Glutamatergic neuron (in vitro differentiated cells): ENCODE measurements around the gene PRSS27. TPM values are rescaled to one million over a fixed set of nuclear protein-coding genes. Genes with fewer than 3 reads are reported as not detected.

Experiments
- DNase-seq: peaks from one replicate; pipeline ENCODE4 v3.0.0; 2022
- H3K27ac Mint-ChIP-seq: one replicate; pipeline ENCODE4 v1.8.0; 2020; ENCODE audit warnings: mild to moderate bottlenecking, mixed read lengths, inconsistent platforms; ENCODE audit not compliant: unreplicated experiment
- H3K27me3 Mint-ChIP-seq: one replicate; pipeline ENCODE4 v1.8.0; 2020; ENCODE audit warnings: mild to moderate bottlenecking, moderate library complexity, mixed read lengths, inconsistent platforms; ENCODE audit not compliant: unreplicated experiment
- H3K36me3 Mint-ChIP-seq: one replicate; pipeline ENCODE4 v1.8.0; 2020; ENCODE audit warnings: mild to moderate bottlenecking, mixed read lengths, inconsistent platforms; ENCODE audit not compliant: unreplicated experiment
- H3K4me1 Mint-ChIP-seq: one replicate; pipeline ENCODE4 v1.8.0; 2020; ENCODE audit warnings: mild to moderate bottlenecking, low read depth, mixed read lengths, inconsistent platforms; ENCODE audit not compliant: unreplicated experiment
- H3K4me3 Mint-ChIP-seq: one replicate; pipeline ENCODE4 v1.8.0; 2020; ENCODE audit warnings: mild to moderate bottlenecking, mixed read lengths, inconsistent platforms; ENCODE audit not compliant: unreplicated experiment
- H3K9me3 Mint-ChIP-seq: one replicate; pipeline ENCODE4 v1.8.0; 2020; ENCODE audit warnings: mild to moderate bottlenecking, moderate library complexity, mixed read lengths, inconsistent platforms; ENCODE audit not compliant: unreplicated experiment
- total RNA-seq: library from RNA; stranded (reverse); fragmentation: NEBNext Ultra II Directional; extraction: Animal tissue kit (Norgen Biotek cat#: 25700); gene quantifications from one replicate; pipeline ENCODE4 v1.2.1, GENCODE V29; 2021; ENCODE audit not compliant: unreplicated experiment
- TF ChIP-seq, protein P1 (sequence below): fragments of 200-600 bp; sonication (generic); IDR thresholded peaks from one replicate; pipeline ENCODE4 v1.5.0; 2021; ENCODE audit not compliant: partially characterized antibody, unreplicated experiment

PRSS27 gene
- total RNA-seq, 1 donor from 2014 or later, result 10.8 TPM

DNA sequence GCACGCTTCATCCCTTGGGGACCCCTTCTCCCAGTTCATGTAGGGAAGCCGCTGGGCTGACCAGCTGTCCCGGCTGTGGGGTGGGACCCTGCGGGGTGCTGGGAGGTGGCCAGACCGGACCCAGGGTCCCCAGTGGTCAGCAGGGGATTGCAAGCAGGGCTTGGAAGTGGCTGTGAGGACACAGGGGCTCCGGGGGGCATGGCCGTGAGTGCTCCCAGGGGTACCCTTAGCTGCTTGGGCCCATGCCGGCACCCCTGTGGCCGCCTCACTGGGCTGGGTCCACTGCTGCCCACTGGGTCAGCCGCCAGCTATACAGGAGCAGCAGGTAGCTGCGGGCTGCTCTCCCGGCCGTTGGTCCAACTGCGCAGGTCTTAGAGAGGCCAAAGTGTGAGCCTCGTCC, 18.8 kb downstream of the PRSS27 start:
- DNase-seq, result no peak
- Mint-ChIP-seq H3K27ac (no peak overlapping the region), H3K4me1 (no peaks in the 10 kb centered on the region)

DNA sequence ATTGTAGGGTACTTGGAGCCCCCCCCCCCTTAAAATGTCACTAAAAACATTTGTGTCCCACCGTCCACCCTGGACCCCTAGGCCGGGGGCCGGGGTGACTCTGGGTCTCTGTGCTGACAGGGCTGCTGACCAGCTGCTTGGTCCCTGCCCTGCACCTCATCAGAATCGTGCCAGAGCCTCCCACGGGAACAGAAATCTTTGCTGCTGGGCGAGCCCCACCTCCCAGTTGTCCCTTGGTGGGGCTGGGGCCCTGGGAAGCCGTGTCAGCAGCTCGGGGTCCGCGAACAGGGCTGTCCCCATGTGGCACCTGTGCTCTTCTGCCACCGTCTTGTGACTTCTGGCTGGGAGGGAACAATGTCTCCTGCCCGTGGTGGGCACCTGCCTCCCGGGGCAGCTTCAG, 19.2 kb downstream of the PRSS27 start:
- H3K4me1 Mint-ChIP-seq, result no peaks in the 10 kb centered on the region
- no peaks in the 10 kb centered on the region for H3K9me3 Mint-ChIP-seq
- H3K27me3 Mint-ChIP-seq, result no peaks in the 10 kb centered on the region
- no peak overlapping the region for H3K27ac Mint-ChIP-seq
- TF ChIP-seq, protein P1, sequence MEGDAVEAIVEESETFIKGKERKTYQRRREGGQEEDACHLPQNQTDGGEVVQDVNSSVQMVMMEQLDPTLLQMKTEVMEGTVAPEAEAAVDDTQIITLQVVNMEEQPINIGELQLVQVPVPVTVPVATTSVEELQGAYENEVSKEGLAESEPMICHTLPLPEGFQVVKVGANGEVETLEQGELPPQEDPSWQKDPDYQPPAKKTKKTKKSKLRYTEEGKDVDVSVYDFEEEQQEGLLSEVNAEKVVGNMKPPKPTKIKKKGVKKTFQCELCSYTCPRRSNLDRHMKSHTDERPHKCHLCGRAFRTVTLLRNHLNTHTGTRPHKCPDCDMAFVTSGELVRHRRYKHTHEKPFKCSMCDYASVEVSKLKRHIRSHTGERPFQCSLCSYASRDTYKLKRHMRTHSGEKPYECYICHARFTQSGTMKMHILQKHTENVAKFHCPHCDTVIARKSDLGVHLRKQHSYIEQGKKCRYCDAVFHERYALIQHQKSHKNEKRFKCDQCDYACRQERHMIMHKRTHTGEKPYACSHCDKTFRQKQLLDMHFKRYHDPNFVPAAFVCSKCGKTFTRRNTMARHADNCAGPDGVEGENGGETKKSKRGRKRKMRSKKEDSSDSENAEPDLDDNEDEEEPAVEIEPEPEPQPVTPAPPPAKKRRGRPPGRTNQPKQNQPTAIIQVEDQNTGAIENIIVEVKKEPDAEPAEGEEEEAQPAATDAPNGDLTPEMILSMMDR, result no peak
- DNase-seq, result no peak
- H3K4me3 Mint-ChIP-seq, result no peak overlapping the region
- no peaks in the 10 kb centered on the region for H3K36me3 Mint-ChIP-seq

More for the DNA sequence above, 18.8 kb downstream of the PRSS27 start:
- Mint-ChIP-seq H3K9me3 (no peaks in the 10 kb centered on the region), H3K4me3 (no peak overlapping the region), H3K27me3 (no peaks in the 10 kb centered on the region), H3K36me3 (no peaks in the 10 kb centered on the region)
- TF ChIP-seq, protein P1, result no peak

DNA sequence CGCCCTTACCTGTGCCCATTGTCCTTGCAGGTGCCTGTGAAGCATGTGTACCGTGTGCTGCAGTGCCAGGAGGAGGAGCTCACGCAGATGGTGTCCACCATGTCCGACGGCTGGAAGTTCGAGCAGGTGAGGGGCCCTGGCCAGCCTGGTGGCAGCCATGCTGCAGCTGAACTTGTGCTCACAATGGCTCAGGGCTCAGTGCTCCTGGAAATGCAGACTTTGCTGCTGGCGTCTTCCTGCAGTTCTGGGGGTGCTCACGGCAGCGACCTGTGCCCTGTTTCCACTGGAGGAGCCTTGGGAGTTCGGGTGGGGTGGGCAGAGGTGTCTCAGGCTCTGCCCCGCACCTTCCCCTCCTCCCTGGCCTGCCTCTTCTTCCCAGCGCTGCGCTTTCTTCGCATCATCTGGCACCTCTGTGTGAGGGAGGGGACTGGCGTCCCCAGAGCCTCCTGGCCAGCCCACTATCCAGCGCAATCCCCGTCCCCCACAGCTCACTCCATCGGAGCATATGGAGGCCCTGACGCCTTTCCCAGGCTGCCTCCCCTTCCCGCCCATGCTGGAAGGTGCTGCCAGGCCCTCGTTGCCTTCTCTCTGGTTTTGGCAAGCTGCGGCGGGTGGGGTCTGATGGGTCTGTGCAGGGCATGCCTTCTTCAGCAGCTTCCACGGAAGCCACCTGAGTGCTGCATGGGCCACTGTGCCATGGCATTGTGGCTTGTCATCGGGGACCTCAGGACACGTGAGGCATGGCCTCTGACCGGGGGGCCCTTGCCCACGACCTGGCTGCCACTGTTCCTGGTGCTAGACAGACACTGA, 20.0 kb downstream of the PRSS27 start:
- Mint-ChIP-seq H3K36me3 (no peaks in the 10 kb centered on the region), H3K27ac (no peak overlapping the region), H3K27me3 (no peaks in the 10 kb centered on the region), H3K4me3 (no peak overlapping the region), H3K9me3 (no peaks in the 10 kb centered on the region), H3K4me1 (no peaks in the 10 kb centered on the region)
- TF ChIP-seq, protein P1, result no peak
- no peak for DNase-seq

DNA sequence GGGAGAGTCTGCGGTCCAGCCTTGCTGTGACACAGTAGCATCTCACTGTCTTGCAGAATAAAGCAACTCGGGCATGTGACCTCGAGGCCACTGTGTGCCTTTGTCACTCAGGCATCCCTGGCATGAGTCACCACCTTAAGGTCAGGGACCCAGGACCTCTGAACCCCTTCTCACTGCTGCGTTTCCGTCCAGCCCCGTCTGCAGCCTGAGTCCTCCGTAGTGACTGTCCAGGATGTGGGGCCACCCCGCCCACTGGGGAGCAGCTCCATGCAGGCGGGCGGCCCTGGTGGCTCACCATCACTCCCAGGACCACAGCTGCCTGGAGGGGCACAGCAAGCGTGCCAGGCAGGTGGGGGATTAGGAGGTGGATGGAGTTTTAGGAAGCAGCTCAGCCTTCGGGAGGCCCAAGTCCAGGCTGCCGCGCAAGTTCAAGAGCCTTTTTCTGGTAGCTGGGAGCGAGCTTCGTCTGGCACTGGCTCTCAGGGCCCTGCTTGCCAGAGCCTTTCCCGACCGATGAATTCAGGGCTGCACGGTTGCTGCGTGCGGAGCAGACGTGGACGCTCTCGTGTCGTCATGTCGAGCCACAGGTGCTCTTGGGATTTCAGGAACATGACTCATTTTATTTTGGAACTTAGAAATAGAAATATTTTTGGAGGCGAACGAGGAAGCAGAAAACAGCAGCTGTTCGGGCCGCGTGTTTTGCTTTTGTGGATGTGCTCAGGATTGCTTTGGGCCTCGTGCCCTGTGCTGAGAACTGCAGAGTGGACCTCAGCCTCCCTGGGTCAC, 20.9 kb downstream of the PRSS27 start:
- H3K4me1 Mint-ChIP-seq, result no peaks in the 10 kb centered on the region
- H3K36me3 Mint-ChIP-seq, result no peaks in the 10 kb centered on the region
- no peaks in the 10 kb centered on the region for H3K9me3 Mint-ChIP-seq
- DNase-seq, result no peak
- TF ChIP-seq, protein P1, result no peak
- no peaks in the 10 kb centered on the region for H3K27me3 Mint-ChIP-seq
- no peak overlapping the region for H3K4me3 Mint-ChIP-seq
- no peak overlapping the region for H3K27ac Mint-ChIP-seq
